ENCODE data around the gene SPRR3.

Gene SPRR3

DNA sequence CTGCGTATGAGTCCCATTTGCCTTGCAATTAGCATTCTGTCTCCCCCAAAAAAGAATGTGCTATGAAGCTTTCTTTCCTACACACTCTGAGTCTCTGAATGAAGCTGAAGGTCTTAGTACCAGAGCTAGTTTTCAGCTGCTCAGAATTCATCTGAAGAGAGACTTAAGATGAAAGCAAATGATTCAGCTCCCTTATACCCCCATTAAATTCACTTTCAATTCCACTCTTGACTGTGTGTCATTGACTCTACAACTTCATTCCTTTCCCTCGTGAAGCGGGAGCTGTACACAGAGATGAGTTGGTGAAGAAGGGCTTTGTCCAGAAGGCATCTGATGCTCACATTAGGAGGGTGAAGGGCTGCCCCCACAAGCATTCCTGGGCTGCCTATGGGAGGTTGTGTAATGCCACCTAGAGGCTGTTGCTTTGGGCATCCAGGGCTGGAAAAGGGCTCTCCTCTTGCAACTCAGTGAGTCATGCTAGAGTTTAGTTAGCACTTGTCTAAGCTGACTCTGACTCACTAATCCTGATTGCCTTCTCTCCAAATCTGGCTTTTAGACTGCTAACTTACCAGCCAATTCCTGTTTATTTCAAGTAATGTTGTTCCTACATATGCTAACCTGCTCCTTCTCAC, 31.2 kb downstream of the SPRR3 start:
- H3K4me3 ChIP-seq (ENCODE audit: insufficient read depth, low read depth, low read length, poor library complexity, severe bottlenecking): no peak overlapping the region
- H3K27me3 ChIP-seq (replicated peaks; ENCODE audit: control insufficient read depth, insufficient read depth, low read length, poor library complexity, severe bottlenecking): no peaks in the 10 kb centered on the region
- no peaks in the 10 kb centered on the region for H3K4me1 ChIP-seq (ENCODE audit: control insufficient read depth, insufficient read depth, low read length, poor library complexity, severe bottlenecking)
- H3K27ac ChIP-seq (ENCODE audit: insufficient read depth, low read length, poor library complexity, severe bottlenecking): no peak overlapping the region
- H3K9me3 ChIP-seq (ENCODE audit: control insufficient read depth, low read length): no peaks in the 10 kb centered on the region
- H3K36me3 ChIP-seq (ENCODE audit: control insufficient read depth, insufficient read depth, low read length): no peaks in the 10 kb centered on the region
- no peak for DNase-seq

DNA sequence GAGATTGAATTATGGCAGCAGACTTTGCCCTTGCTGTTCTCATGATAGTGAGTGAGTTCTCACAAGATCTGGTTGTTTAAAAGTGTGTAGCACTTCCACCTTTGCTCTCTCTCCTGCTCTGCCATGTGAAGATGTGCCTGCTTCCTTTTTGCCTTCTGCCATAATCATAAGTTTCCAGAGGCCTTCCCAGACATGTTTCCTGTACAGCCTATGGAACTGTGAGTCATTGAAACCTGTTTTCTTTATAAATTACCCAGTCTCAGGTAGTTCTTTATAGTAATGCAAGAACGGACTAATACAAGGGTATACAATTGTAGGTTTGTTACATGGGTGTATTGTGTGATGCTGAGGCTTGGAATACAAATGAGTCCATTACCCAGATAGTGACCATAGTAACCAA, 33.7 kb downstream of the SPRR3 start:
- Histone ChIP-seq H3K4me1 (ENCODE audit: control insufficient read depth, insufficient read depth, low read length, poor library complexity, severe bottlenecking) (no peaks in the 10 kb centered on the region), H3K27ac (ENCODE audit: insufficient read depth, low read length, poor library complexity, severe bottlenecking) (no peak overlapping the region), H3K4me3 (ENCODE audit: insufficient read depth, low read depth, low read length, poor library complexity, severe bottlenecking) (no peak overlapping the region), H3K36me3 (ENCODE audit: control insufficient read depth, insufficient read depth, low read length) (no peaks in the 10 kb centered on the region), H3K9me3 (ENCODE audit: control insufficient read depth, low read length) (no peaks in the 10 kb centered on the region), H3K27me3 (replicated peaks; ENCODE audit: control insufficient read depth, insufficient read depth, low read length, poor library complexity, severe bottlenecking) (no peaks in the 10 kb centered on the region)
- DNase-seq: no peak

DNA sequence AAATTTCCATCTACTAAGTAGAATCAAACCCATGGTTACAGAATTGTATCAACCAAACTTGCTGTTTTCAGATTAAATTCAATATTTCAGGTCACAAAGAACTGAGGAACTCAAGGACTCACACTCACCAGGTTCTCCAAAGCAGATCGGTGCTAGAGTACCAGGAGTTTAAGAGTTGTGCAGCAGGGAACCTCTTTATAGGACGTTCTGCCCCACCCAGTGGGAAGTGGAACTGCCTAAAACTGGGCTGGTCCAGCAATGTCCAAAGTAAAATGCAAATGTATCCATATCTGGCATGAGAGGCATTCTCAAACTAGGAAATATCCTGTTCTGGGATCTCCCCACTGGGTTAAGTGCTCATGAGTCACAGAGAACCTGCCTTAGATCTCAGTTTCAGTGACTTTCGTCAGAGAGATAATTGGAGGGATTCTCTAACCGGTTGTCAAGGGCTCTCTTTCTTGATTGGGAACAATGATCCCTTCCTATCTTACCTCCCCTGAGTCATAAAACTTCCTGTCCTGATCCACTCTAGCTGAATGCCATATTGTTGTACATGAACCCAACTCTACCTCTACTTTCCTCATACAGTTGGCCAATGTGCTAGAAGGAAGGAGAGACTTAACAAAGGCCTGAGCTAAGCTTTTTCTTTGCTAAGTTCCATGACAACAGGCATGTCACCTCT, 39.5 kb downstream of the SPRR3 start, which contains the start of gene SPRR2D:
Gene SPRR2D, minus strand, starts transcription at position 171 of the 682 bp plus-strand sequence. CDS start 774 bp downstream, outside the sequence.
- Histone ChIP-seq H3K9me3 (ENCODE audit: control insufficient read depth, low read length) (no peaks in the 10 kb centered on the region), H3K36me3 (ENCODE audit: control insufficient read depth, insufficient read depth, low read length) (no peaks in the 10 kb centered on the region), H3K27me3 (replicated peaks; ENCODE audit: control insufficient read depth, insufficient read depth, low read length, poor library complexity, severe bottlenecking) (no peaks in the 10 kb centered on the region), H3K4me1 (ENCODE audit: control insufficient read depth, insufficient read depth, low read length, poor library complexity, severe bottlenecking) (no peaks in the 10 kb centered on the region), H3K4me3 (ENCODE audit: insufficient read depth, low read depth, low read length, poor library complexity, severe bottlenecking) (no peak within 1 kb of the TSS), H3K27ac (ENCODE audit: insufficient read depth, low read length, poor library complexity, severe bottlenecking) (no peak within 1 kb of the TSS)
- no peak for DNase-seq

DNA sequence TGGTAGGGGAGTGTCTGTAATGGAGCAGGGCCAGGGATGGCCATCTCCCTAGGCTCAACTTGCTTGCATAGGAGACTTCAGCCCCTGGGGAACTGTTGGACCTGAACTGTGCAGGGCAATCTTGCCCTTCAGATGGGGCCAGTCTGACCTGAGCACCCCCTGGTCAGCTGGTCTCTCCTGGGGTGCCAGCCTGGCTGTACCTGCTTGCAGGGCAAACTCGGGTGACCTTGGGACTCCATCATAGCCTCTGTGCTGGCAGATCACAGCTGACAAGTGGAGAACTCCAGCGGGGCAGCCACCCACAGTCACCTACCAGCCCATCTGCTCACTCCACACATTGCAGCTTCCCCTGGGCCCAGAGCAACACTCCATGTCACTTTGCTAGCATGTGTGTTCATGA, 47.7 kb downstream of the SPRR3 start:
- no peak overlapping the region for H3K4me3 ChIP-seq (ENCODE audit: insufficient read depth, low read depth, low read length, poor library complexity, severe bottlenecking)
- H3K9me3 ChIP-seq (ENCODE audit: control insufficient read depth, low read length): no peaks in the 10 kb centered on the region
- DNase-seq: no peak
- H3K27ac ChIP-seq (ENCODE audit: insufficient read depth, low read length, poor library complexity, severe bottlenecking): no peak overlapping the region
- H3K27me3 ChIP-seq (replicated peaks; ENCODE audit: control insufficient read depth, insufficient read depth, low read length, poor library complexity, severe bottlenecking): no peaks in the 10 kb centered on the region
- H3K4me1 ChIP-seq (ENCODE audit: control insufficient read depth, insufficient read depth, low read length, poor library complexity, severe bottlenecking): no peaks in the 10 kb centered on the region
- no peaks in the 10 kb centered on the region for H3K36me3 ChIP-seq (ENCODE audit: control insufficient read depth, insufficient read depth, low read length)
